K562 (cell line): ENCODE measurements around the gene PRRC2B. TPM values are rescaled to one million over a fixed set of nuclear protein-coding genes. Genes with fewer than 3 reads are reported as not detected.
A peak's percentile ranks its signal among the peaks of the same experiment; 100 is the strongest.

ENCODE experiments used
- ATAC-seq: fragments of 200-7000 bp; cut with Tn5 transposase; 3 replicates; pipeline ENCODE4 v1.9.1; 2020; ENCODE audit warnings: moderate library complexity
- BruUV-seq: library from RNA; stranded (reverse); fragments of 400-500 nt; replicated peaks from 2 replicates; lab custom pipeline; 2021; lab: Mats Ljungman, UMichigan
- CTCF ChIA-PET: fragments of 300-600 bp; formaldehyde crosslinking; extraction: SDS; loops from one replicate; lab custom pipeline; 2021; ENCODE audit warnings: low intra/inter-chr PET ratio; lab: Yijun Ruan, JAX
- POLR2A ChIA-PET: fragments of 300-600, 350-650 bp; sonication (Branson Sonifier 250); formaldehyde crosslinking; extraction: SDS; loops from one replicate; lab custom pipeline; 2021; ENCODE audit warnings: antibody characterized with exemption, inconsistent platforms; lab: Yijun Ruan, JAX
- DNase-seq, 4 experiments: peaks; one replicate each; pipeline versions ENCODE4 v3.0.0 to v3.0.0-alpha.2; 2011 to 2018; ENCODE audit warnings: low spot score in 3 of 4, mixed read lengths in 3 of 4; ENCODE audit errors: extremely low read depth in 1 of 4
- FAIRE-seq: peaks from 2 replicates; lab custom pipeline; 2011; peaks lifted over from hg19 to GRCh38; lab: Jason Lieb, UNC
- H2AFZ ChIP-seq: 2 replicates; pipeline ENCODE4 v1.6.0; 2011; ENCODE audit warnings: low read depth, low read length, control low read depth, inconsistent platforms
- H3K27ac ChIP-seq: fragments of 200-600 bp; 3 replicates; pipeline ENCODE4 v1.8.0; 2011; ENCODE audit warnings: low read depth, mild to moderate bottlenecking, control low read depth, inconsistent platforms, low read length, moderate library complexity, mixed read lengths; ENCODE audit errors: extremely low read depth
- H3K27me3 ChIP-seq, 2 experiments: fragments of 300-600 bp in 1 of 2; 2 replicates in 1 of 2; 3 replicates in 1 of 2; pipeline versions ENCODE4 v1.6.0 to v1.8.0; 2011; ENCODE audit warnings: inconsistent platforms in 2 of 2, low read length in 2 of 2, mild to moderate bottlenecking in 1 of 2, mixed read lengths in 1 of 2, moderate library complexity in 1 of 2; ENCODE audit not compliant: control insufficient read depth in 2 of 2, insufficient read depth in 2 of 2
- H3K36me3 ChIP-seq: fragments of 300-600 bp; 3 replicates; pipeline ENCODE4 v1.8.0; 2011; ENCODE audit warnings: mild to moderate bottlenecking, low read length, inconsistent platforms; ENCODE audit not compliant: control insufficient read depth, insufficient read depth
- H3K4me1 ChIP-seq, 2 experiments: fragments of 200-600 bp in 1 of 2; replicated peaks in 1 of 2; 2 replicates in 1 of 2; 3 replicates in 1 of 2; pipeline versions ENCODE4 v1.5.1 to v1.8.0; 2011; ENCODE audit warnings: inconsistent platforms in 2 of 2, low read length in 2 of 2, mild to moderate bottlenecking in 1 of 2, mixed read lengths in 1 of 2, moderate library complexity in 1 of 2; ENCODE audit not compliant: control insufficient read depth in 2 of 2, insufficient read depth in 2 of 2
- H3K4me2 ChIP-seq: 2 replicates; pipeline ENCODE4 v1.6.1; 2011; ENCODE audit warnings: low read length, control low read depth, inconsistent platforms, mixed read lengths; ENCODE audit not compliant: insufficient read depth
- H3K4me3 ChIP-seq: fragments of 200-600 bp; sonication (generic), shearing (Covaris generic); 2 replicates; pipeline ENCODE4 v1.5.1; 2016; ENCODE audit warnings: control low read depth, inconsistent platforms
- H3K79me2 ChIP-seq: fragments of 200-600 bp; 3 replicates; pipeline ENCODE4 v1.8.0; 2011; ENCODE audit warnings: low read length, inconsistent platforms; ENCODE audit not compliant: control insufficient read depth, insufficient read depth
- H3K9ac ChIP-seq, 2 experiments: 2 replicates each; pipeline versions ENCODE4 v1.6.0 to v1.6.1; 2011; ENCODE audit warnings: low read depth in 2 of 2, low read length in 2 of 2, control low read depth in 1 of 2, inconsistent platforms in 1 of 2, mild to moderate bottlenecking in 1 of 2, mixed read lengths in 1 of 2; ENCODE audit not compliant: insufficient read depth in 1 of 2
- H3K9me1 ChIP-seq: one replicate; pipeline ENCODE4 v1.6.0; 2011; ENCODE audit warnings: inconsistent platforms, mild to moderate bottlenecking, low read length, moderate library complexity; ENCODE audit not compliant: control insufficient read depth, insufficient read depth
- H3K9me3 ChIP-seq: replicated peaks from 2 replicates; pipeline ENCODE4 v1.5.1; 2011; ENCODE audit warnings: low read depth, low read length, inconsistent platforms; ENCODE audit not compliant: control insufficient read depth, insufficient read depth
- H4K20me1 ChIP-seq: replicated peaks from 2 replicates; pipeline ENCODE4 v1.6.1; 2011; ENCODE audit warnings: low read length, inconsistent platforms, mixed read lengths; ENCODE audit not compliant: control insufficient read depth, insufficient read depth
- BCOR ChIP-seq: fragments of 450-650 bp; IDR thresholded peaks from 2 replicates; pipeline ENCODE4 v1.6.1; 2016
- CREB1 ChIP-seq, 2 experiments: sonication (generic) in 1 of 2; formaldehyde crosslinking in 1 of 2; IDR thresholded peaks; 2 replicates each; pipeline versions ENCODE4 v1.6.1 to v1.8.0; 2012 to 2022; ENCODE audit warnings: inconsistent platforms in 1 of 2, mild to moderate bottlenecking in 1 of 2, missing genetic modification reagents in 1 of 2, moderate library complexity in 1 of 2
- EP400 ChIP-seq: fragments of 450-650 bp; IDR thresholded peaks from 2 replicates; pipeline ENCODE4 v1.6.1; 2017; ENCODE audit warnings: antibody characterized with exemption, mild to moderate bottlenecking, moderate library complexity
- KLF1 ChIP-seq: fragments of 450-650 bp; IDR thresholded peaks from 2 replicates; pipeline ENCODE4 v1.6.1; 2016; ENCODE audit warnings: missing genetic modification characterization, missing compliant biosample characterization
- NCOA1 ChIP-seq: fragments of 450-650 bp; IDR thresholded peaks from 2 replicates; pipeline ENCODE4 v1.6.1; 2016; ENCODE audit warnings: low read depth
- NFE2 ChIP-seq: IDR thresholded peaks from 2 replicates; pipeline ENCODE4 v1.6.1; 2014; ENCODE audit warnings: antibody characterized with exemption, low read depth
- SMARCA4 ChIP-seq: fragments of 450-650 bp; IDR thresholded peaks from 2 replicates; pipeline ENCODE4 v1.6.1; 2016
- ZEB2 ChIP-seq: fragments of 450-650 bp; IDR thresholded peaks from 2 replicates; pipeline ENCODE4 v1.6.1; 2016
- ZKSCAN1 ChIP-seq: fragments of 150-350 bp; IDR thresholded peaks from 2 replicates; pipeline ENCODE4 v1.6.1; 2016; ENCODE audit warnings: low read depth, low read length
- ZNF184 ChIP-seq: sonication (generic); formaldehyde crosslinking; IDR thresholded peaks from 2 replicates; pipeline ENCODE4 v1.5.0; 2020; ENCODE audit warnings: missing genetic modification reagents
- ZNF717 ChIP-seq: fragments of 250-450 bp; sonication (Bioruptor Pico); IDR thresholded peaks from 2 replicates; pipeline ENCODE4 v1.5.0; 2021
- ZNF766 ChIP-seq: fragments of 200-800 bp; sonication (Bioruptor generic); conservative IDR thresholded peaks from 2 replicates; pipeline ENCODE4 v1.6.1; 2016; ENCODE audit warnings: missing genetic modification characterization, missing compliant biosample characterization
- WGBS: fragments of 100-300 bp; shearing (Covaris generic); methylation state at CpG from one replicate; pipeline ENCODE4 v1.1.6; 2016; ENCODE audit warnings: low coverage, mixed read lengths; ENCODE audit not compliant: insufficient coverage; ENCODE audit errors: missing lambda C conversion rate; 5-methylcytosine and 5-hydroxymethylcytosine counted together
- in situ Hi-C: fragments of 300-500 bp; cut with MboI; formaldehyde crosslinking; loops from 4 replicates; pipeline ENCODE4 v1.15.0; 2018; ENCODE audit warnings: inconsistent platforms, mixed read lengths
- intact Hi-C: fragments of 100-400 bp; cut with micrococcal nuclease; formaldehyde crosslinking; loops from 2 replicates; pipeline ENCODE4 v1.14.2; 2022
- polyA plus RNA-seq, 8 experiments: library from polyadenylated mRNA; depleted of rRNA in 4 of 8; stranded (reverse) in 5 of 8; unstranded in 3 of 8; fragments of >200 nt; fragmentation: Nextera tagmentation in 2 of 8; fragmentation: Illumina TruSeq in 1 of 8; extraction: Ambion mirVana in 2 of 8; extraction: Trizol in 1 of 8; gene quantifications; 2 replicates each; pipeline versions ENCODE4 v1.2.1 to v1.2.3, GENCODE V29; 2011 to 2014; ENCODE audit warnings: inconsistent platforms in 1 of 8, missing spikeins in 1 of 8
- total RNA-seq, 7 experiments: library from RNA; depleted of rRNA in 6 of 7; stranded (reverse); fragments of >200 nt in 6 of 7; fragmentation: Illumina TruSeq in 2 of 7; extraction: Trizol in 2 of 7; gene quantifications; 2 replicates each; pipeline versions ENCODE4 v1.2.1 to v1.2.3, GENCODE V29; 2011 to 2021; ENCODE audit warnings: low replicate concordance in 1 of 7
- TF ChIP-seq, protein P1 (sequence below), 2 experiments: fragments of 200-800 bp in 1 of 2; sonication (Bioruptor generic) in 1 of 2; sonication (generic) in 1 of 2; formaldehyde crosslinking in 1 of 2; IDR thresholded peaks in 1 of 2; conservative IDR thresholded peaks in 1 of 2; 2 replicates each; pipeline versions ENCODE4 v1.5.0 to v1.6.1; 2016 to 2020; ENCODE audit warnings: missing compliant biosample characterization in 1 of 2, missing genetic modification characterization in 1 of 2, missing genetic modification reagents in 1 of 2
- TF ChIP-seq, protein P2 (sequence below): fragments of 450-650 bp; IDR thresholded peaks from 2 replicates; pipeline ENCODE4 v1.6.1; 2017; ENCODE audit warnings: antibody characterized with exemption, mild to moderate bottlenecking
- TF ChIP-seq, protein P3 (sequence below), 2 experiments: IDR thresholded peaks; 2 replicates each; pipeline ENCODE4 v1.6.1; 2011; ENCODE audit warnings: borderline replicate concordance in 1 of 2, control low read depth in 1 of 2, low read depth in 1 of 2, low read length in 1 of 2, mild to moderate bottlenecking in 1 of 2, mixed read lengths in 1 of 2, moderate library complexity in 1 of 2; ENCODE audit not compliant: insufficient read depth in 1 of 2, insufficient read length in 1 of 2, poor library complexity in 1 of 2, severe bottlenecking in 1 of 2; ENCODE audit errors: extremely low read depth in 1 of 2

Gene PRRC2B
- total and polyA plus RNA-seq, 9 of the 15 experiments (the other 6 are each of a cell fraction or from before 2014, with no cell fraction given) = 0.34 to 125 (median 30.9) TPM

DNA sequence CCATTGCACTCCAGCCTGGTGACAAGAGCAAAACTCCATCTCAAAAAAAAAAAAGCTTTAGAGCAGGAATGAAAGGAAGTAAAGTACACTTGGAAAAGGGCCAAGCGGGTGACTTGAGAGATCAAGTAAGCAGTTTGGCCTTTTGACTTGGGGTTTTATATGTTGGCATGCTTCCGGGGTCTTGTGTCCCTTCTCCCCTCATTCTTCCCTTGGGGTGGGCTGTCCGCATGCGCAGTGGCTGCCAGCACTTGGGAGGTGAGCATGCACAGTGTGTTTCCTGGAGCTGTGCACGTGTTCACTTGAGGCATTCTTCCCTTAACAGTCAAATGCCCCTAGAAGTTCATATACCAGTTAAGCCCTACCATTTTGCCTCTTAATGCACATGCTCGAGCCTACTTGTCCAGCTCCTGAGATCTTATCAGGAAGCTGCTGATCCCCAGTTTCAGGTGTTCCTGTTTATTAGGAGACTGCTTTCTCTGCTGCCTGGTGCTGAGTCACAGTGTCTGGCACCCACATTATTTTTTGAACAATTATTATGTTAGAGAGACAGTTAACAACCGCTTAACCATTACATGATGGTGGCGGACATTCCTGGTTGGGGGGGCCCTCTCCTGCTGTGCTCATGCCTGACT, 32.6 kb upstream of the PRRC2B start:
- in situ Hi-C loops (no loop called here), intact Hi-C loops (no loop called here)
- H3K9me3 ChIP-seq = no peaks in the 10 kb centered on the region
- peak overlapping the region; percentile 28; the same call in 1 of the 2 replicates for H3K4me2 ChIP-seq
- H4K20me1 ChIP-seq = no peaks in the 10 kb centered on the region
- H3K9ac ChIP-seq = peak overlapping the region in 1 of 2 experiments; percentile 76; a peak in 1 of 4 replicates
- peak; percentile 61 for ATAC-seq
- H3K79me2 ChIP-seq = no peaks in the 10 kb centered on the region
- H3K27me3 ChIP-seq = no peaks in the 10 kb centered on the region
- ChIA-PET POLR2A (interaction anchor here (0.6 to 3.9 kb wide), 3 partner anchors 11 to 164 kb away, joined by 3 to 12 read pairs (median 3); no protein-coding TSS in a partner anchor), CTCF (no interaction called here)
- peak in 2 of 4 experiments; percentile 34 to 43 for DNase-seq
- 35% methylated on average over 8 of the region's 8 CpGs for WGBS
- no peaks in the 10 kb centered on the region for H3K36me3 ChIP-seq
- FAIRE-seq = peak; percentile 19
- no peaks in the 10 kb centered on the region for H3K9me1 ChIP-seq
- no peak overlapping the region for H3K4me3 ChIP-seq
- H3K4me1 ChIP-seq = peaks cover 15 to 18% of the 10 kb centered on the region in 2 experiments
- H2AFZ ChIP-seq = peak overlapping the region; percentile 91
- peak overlapping the region; percentile 24; the same call in 1 of the 3 replicates for H3K27ac ChIP-seq
- no TSS peak for BruUV-seq
- TF ChIP-seq, protein P1, sequence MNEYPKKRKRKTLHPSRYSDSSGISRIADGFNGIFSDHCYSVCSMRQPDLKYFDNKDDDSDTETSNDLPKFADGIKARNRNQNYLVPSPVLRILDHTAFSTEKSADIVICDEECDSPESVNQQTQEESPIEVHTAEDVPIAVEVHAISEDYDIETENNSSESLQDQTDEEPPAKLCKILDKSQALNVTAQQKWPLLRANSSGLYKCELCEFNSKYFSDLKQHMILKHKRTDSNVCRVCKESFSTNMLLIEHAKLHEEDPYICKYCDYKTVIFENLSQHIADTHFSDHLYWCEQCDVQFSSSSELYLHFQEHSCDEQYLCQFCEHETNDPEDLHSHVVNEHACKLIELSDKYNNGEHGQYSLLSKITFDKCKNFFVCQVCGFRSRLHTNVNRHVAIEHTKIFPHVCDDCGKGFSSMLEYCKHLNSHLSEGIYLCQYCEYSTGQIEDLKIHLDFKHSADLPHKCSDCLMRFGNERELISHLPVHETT (CRISPR knock-in tag; conservative IDR thresholded peaks at IDR 0.05 in 1 of 2, IDR thresholded peaks at IDR 0.05 in 1 of 2) = peak in 1 of 2 experiments; percentile 55; a peak in 1 of 4 replicates
- TF ChIP-seq KLF1 (tag) (peak; percentile 34; the same call in 1 of the 2 replicates), ZNF766 (CRISPR knock-in tag) (0 out of 2 replicates have a peak, but pooled peaks have one; percentile 14), EP400 (peak; percentile 54), SMARCA4 (0 out of 2 replicates have a peak, but pooled peaks have one; percentile 26), CREB1 (IDR thresholded peaks at IDR 0.05) (no peak), CREB1 (CRISPR knock-in tag; IDR thresholded peaks at IDR 0.05) (no peak), NFE2 (peak; percentile 89), NCOA1 (no peak), ZKSCAN1 (no peak), BCOR (no peak), ZNF717 (no peak), ZEB2 (peak; percentile 81), ZNF184 (no peak)
- TF ChIP-seq, protein P2, sequence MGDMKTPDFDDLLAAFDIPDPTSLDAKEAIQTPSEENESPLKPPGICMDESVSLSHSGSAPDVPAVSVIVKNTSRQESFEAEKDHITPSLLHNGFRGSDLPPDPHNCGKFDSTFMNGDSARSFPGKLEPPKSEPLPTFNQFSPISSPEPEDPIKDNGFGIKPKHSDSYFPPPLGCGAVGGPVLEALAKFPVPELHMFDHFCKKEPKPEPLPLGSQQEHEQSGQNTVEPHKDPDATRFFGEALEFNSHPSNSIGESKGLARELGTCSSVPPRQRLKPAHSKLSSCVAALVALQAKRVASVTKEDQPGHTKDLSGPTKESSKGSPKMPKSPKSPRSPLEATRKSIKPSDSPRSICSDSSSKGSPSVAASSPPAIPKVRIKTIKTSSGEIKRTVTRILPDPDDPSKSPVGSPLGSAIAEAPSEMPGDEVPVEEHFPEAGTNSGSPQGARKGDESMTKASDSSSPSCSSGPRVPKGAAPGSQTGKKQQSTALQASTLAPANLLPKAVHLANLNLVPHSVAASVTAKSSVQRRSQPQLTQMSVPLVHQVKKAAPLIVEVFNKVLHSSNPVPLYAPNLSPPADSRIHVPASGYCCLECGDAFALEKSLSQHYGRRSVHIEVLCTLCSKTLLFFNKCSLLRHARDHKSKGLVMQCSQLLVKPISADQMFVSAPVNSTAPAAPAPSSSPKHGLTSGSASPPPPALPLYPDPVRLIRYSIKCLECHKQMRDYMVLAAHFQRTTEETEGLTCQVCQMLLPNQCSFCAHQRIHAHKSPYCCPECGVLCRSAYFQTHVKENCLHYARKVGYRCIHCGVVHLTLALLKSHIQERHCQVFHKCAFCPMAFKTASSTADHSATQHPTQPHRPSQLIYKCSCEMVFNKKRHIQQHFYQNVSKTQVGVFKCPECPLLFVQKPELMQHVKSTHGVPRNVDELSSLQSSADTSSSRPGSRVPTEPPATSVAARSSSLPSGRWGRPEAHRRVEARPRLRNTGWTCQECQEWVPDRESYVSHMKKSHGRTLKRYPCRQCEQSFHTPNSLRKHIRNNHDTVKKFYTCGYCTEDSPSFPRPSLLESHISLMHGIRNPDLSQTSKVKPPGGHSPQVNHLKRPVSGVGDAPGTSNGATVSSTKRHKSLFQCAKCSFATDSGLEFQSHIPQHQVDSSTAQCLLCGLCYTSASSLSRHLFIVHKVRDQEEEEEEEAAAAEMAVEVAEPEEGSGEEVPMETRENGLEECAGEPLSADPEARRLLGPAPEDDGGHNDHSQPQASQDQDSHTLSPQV = peak; percentile 94
- TF ChIP-seq, protein P3, sequence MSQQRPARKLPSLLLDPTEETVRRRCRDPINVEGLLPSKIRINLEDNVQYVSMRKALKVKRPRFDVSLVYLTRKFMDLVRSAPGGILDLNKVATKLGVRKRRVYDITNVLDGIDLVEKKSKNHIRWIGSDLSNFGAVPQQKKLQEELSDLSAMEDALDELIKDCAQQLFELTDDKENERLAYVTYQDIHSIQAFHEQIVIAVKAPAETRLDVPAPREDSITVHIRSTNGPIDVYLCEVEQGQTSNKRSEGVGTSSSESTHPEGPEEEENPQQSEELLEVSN (IDR thresholded peaks at IDR 0.05; ENCODE audit: borderline replicate concordance in 1 of 2, extremely low read depth in 1 of 2, insufficient read depth in 1 of 2, insufficient read length in 1 of 2, low read depth in 1 of 2, low read length in 1 of 2, poor library complexity in 1 of 2, severe bottlenecking in 1 of 2) = peak; percentile 49 to 67
